Esophagus squamous epithelium (tissue), 4 donors: ENCODE measurements around the gene TMA16.

Experiments
- CTCF ChIP-seq, 6 experiments: fragments of 450-650 bp in 4 of 6; fragments of 200-600 bp in 2 of 6; sonication (generic) in 2 of 6; IDR thresholded peaks; one replicate each; pipeline ENCODE4 v1.5.1; 2016 to 2019; ENCODE audit warnings: antibody characterized with exemption in 6 of 6, mild to moderate bottlenecking in 4 of 6, moderate library complexity in 4 of 6
- POLR2A ChIP-seq, 4 donors: fragments of 450-650 bp; IDR thresholded peaks; one replicate each; pipeline ENCODE4 v1.6.1; 2017; ENCODE audit warnings: antibody characterized with exemption in 4 of 4, mild to moderate bottlenecking in 4 of 4, moderate library complexity in 3 of 4

GRCh38 chr4:163515198-163515597, 20.7 kb downstream of the TMA16 start:
- TF ChIP-seq POLR2A (IDR thresholded peaks at IDR 0.05): no peak
- no peak for TF ChIP-seq CTCF (IDR thresholded peaks at IDR 0.05)
